ENCODE results near the gene PHLDB1.
A peak's percentile ranks its signal among the peaks of the same experiment; 100 is the strongest.

PHLDB1 gene

DNA sequence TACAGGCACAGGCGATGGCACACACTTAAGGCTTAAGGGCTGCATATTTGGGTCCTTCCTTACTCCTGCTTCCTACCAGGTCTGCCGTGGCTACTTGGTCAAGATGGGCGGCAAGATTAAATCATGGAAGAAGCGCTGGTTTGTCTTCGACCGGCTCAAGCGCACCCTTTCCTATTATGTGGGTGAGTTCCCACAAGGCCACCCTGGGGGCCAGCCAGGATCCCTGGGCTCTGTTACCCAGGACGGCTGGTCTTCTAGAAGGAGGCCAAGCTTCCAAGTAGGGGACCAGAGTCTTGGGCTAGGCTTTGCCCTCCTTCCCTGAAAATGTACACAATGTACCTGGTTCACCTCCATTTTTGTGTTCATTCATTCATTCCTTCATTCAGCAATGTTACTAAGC is 43.0 kb downstream of the PHLDB1 start:
- H3K27ac ChIP-seq: no peak overlapping the region
- peak; percentile 43 for DNase-seq (ENCODE audit: low spot score)
- H3K4me3 ChIP-seq: no peak overlapping the region
- TF ChIP-seq, protein P1, sequence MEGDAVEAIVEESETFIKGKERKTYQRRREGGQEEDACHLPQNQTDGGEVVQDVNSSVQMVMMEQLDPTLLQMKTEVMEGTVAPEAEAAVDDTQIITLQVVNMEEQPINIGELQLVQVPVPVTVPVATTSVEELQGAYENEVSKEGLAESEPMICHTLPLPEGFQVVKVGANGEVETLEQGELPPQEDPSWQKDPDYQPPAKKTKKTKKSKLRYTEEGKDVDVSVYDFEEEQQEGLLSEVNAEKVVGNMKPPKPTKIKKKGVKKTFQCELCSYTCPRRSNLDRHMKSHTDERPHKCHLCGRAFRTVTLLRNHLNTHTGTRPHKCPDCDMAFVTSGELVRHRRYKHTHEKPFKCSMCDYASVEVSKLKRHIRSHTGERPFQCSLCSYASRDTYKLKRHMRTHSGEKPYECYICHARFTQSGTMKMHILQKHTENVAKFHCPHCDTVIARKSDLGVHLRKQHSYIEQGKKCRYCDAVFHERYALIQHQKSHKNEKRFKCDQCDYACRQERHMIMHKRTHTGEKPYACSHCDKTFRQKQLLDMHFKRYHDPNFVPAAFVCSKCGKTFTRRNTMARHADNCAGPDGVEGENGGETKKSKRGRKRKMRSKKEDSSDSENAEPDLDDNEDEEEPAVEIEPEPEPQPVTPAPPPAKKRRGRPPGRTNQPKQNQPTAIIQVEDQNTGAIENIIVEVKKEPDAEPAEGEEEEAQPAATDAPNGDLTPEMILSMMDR (IDR thresholded peaks at IDR 0.05): no peak

DNA sequence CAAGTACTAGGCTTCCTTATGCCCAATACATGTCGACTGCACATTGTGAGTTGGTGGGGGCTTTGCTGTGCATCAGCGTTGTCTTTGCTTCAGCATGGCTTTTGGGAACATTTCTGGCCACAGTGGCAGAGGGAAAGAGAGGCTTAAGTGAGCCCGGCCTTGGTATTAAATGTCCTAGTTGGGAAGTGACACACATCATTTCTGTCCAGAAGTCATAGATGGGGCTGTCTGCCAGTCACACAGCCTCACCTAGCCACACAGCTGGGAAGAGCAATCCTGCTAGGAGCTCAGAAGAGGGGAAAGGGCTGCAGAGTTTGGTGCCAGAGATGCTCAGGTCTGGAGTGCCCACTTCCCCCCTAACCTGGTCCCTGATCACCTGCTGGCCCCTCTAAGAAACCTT is 44.4 kb downstream of the PHLDB1 start:
- Histone ChIP-seq H3K27ac (no peak overlapping the region), H3K4me3 (no peak overlapping the region)
- peak; percentile 40 for DNase-seq (ENCODE audit: low spot score)
- TF ChIP-seq, protein P1 (IDR thresholded peaks at IDR 0.05): no peak

DNA sequence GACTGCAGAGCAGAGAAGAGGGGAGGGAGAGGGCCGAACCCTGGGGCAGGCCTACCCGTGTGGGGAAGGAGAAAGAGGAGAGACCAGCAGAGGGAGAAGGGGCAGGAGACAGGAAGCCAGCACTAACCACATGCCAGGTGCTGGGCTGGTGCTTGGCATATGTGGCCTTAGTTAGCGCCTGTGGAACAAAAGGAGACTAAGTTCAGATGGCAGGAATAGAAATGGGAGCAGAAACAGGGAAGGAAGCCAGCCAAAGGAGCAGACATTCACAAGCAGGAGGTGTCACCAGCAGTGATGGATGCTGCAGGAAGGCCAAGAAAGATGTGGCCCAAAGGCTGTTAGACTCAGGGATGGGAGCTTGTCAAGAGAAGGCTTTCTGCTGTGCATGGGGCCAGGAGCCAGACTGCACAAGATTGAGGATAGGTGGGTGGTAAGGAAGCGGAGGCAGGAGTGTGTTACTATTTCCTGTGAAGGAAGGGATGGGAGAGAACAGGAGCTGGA is 45.3 kb downstream of the PHLDB1 start:
- DNase-seq (ENCODE audit: low spot score): peak; percentile 33
- TF ChIP-seq, protein P1 (IDR thresholded peaks at IDR 0.05): no peak
- Histone ChIP-seq H3K4me3 (no peak overlapping the region), H3K27ac (no peak overlapping the region)

DNA sequence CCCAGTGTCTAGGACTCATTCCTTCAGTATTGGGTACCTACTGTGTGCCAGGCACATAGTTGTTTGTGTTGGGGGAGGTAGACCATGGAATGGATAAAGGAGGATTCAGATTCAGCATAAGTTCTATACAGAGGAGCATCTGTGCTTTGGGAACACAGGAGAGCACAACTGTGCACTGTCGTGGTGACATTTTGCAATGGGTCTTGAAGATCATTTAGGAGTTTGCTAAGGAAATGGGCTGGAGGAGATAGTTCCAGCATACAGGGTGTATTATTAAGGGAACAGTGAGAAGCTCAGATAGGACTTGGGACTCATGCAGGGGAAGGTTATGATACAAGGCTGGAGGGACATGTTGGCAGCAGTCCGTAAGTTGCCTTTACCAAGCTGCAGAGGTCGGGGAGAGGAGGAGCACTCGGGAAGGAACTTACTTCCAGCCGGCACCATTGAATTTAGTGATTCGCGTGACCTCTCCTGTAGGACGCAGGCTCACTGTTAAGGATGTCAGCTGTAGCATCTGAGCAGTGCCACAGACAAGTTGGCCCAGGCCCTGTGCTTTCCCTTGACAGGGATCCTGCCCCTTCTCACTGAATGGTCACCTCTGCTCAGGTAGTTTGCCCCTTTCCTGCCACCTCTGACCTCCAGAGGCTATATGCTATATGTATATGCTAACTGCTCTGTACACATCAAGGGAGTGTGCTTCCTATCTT is 46.4 kb downstream of the PHLDB1 start:
- H3K4me3 ChIP-seq: no peak overlapping the region
- no peak overlapping the region for H3K27ac ChIP-seq
- peak; percentile 38 for DNase-seq (ENCODE audit: low spot score)
- TF ChIP-seq, protein P1 (IDR thresholded peaks at IDR 0.05): no peak

DNA sequence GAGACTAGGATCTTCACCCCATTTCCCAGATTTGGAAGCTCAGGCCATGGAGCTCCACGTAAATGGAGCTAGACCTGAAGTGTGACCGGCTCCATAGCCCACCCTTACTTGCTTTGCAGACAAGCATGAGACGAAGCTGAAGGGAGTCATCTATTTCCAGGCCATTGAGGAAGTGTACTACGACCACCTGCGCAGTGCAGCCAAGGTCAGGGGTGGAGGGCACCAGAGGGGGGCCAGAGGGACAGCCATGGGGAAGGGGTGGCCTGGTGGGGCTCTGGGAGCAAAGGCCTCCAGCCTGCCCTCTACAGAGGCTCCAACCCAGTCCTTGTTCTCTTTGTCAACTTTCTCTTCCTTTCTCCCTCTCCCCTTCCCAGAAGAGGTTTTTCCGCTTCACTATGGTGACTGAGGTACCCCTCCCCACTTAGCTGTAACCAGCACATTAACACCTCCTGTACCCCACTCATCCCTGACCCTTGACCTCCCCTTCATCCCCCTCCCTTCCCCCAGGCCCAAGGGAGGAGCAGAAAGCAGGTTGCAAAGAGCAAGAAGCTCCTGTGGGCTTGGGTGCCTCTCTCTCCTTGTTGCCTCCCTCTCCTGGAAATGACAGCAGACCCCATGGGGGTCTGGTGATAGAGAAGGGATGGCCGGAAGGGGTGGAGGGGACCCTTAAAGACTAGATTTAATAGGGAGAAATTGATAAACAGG is 48.2 kb downstream of the PHLDB1 start:
- TF ChIP-seq, protein P1 (IDR thresholded peaks at IDR 0.05): no peak
- H3K4me3 ChIP-seq: no peak overlapping the region
- H3K27ac ChIP-seq: no peak overlapping the region
- peak; percentile 62 for DNase-seq (ENCODE audit: low spot score)

DNA sequence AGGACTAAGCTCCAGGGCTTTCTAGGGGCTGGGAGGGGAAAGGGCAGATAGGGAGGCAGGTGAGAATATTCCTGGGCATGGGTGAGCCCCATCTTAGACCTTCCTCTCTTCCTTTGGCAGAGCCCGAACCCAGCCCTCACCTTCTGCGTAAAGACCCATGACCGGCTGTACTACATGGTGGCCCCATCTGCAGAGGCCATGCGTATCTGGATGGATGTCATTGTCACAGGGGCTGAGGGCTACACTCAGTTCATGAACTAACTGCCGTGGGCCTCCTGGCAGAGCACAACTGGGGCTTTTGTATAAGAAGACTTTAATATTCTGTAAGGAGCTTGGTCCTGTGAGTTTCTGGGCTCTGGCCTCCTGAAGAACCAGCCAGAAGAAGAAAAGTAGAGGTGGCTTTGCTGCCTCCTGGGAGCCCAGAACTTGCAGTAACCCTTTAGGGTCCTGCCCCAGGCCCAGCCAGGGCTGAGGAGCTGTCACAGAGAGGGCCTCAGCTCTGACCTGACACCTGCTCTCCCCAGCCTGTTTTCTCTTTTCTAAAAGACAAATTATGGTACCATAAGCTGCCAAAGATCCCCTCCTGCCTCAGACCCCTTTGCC is 49.2 kb downstream of the PHLDB1 start:
- TF ChIP-seq, protein P1 (IDR thresholded peaks at IDR 0.05): no peak
- DNase-seq (ENCODE audit: low spot score): no peak
- no peak overlapping the region for H3K27ac ChIP-seq
- no peak overlapping the region for H3K4me3 ChIP-seq
